HepG2 (cell line): Measurements from ENCODE around the gene HIVEP2. TPM values are rescaled to one million over a fixed set of nuclear protein-coding genes. Genes with fewer than 3 reads are reported as not detected.

Experiments used
- CEBPG ChIP-seq: IDR thresholded peaks from 2 replicates; pipeline ENCODE4 v1.6.1; 2016
- HOXA3 ChIP-seq: sonication (generic); formaldehyde crosslinking; IDR thresholded peaks from 2 replicates; pipeline ENCODE4 v1.5.0; 2020; ENCODE audit warnings: missing genetic modification reagents
- NFKBIZ ChIP-seq: IDR thresholded peaks from 2 replicates; pipeline ENCODE4 v1.6.1; 2018; ENCODE audit warnings: missing genetic modification reagents, missing compliant biosample characterization
- NFYC ChIP-seq: IDR thresholded peaks from 2 replicates; pipeline ENCODE4 v1.6.1; 2016; ENCODE audit warnings: missing genetic modification reagents, missing compliant biosample characterization
- RFX1 ChIP-seq: fragments of 450-650 bp; IDR thresholded peaks from 2 replicates; pipeline ENCODE4 v1.6.1; 2017
- ZFP37 ChIP-seq: sonication (generic); formaldehyde crosslinking; IDR thresholded peaks from 2 replicates; pipeline ENCODE4 v1.4.0; 2020; ENCODE audit warnings: missing genetic modification reagents, borderline replicate concordance
- ZNF30 ChIP-seq: sonication (generic); formaldehyde crosslinking; IDR thresholded peaks from 2 replicates; pipeline ENCODE4 v1.5.0; 2020; ENCODE audit warnings: mild to moderate bottlenecking, missing genetic modification reagents
- ZNF589 ChIP-seq: sonication (generic); formaldehyde crosslinking; conservative IDR thresholded peaks from 2 replicates; pipeline ENCODE4 v1.8.0; 2022; ENCODE audit warnings: mild to moderate bottlenecking, moderate library complexity, missing genetic modification reagents
- ZNF883 ChIP-seq: sonication (generic); formaldehyde crosslinking; IDR thresholded peaks from 2 replicates; pipeline ENCODE4 v1.5.1; 2020; ENCODE audit warnings: mild to moderate bottlenecking, missing genetic modification reagents; ENCODE audit errors: not compliant biosample characterization
- polyA plus RNA-seq, 8 experiments: library from polyadenylated mRNA; depleted of rRNA in 3 of 8; stranded (reverse) in 7 of 8; unstranded in 1 of 8; fragments of >200 nt; fragmentation: Illumina TruSeq in 4 of 8; extraction: Trizol in 4 of 8; gene quantifications; 2 replicates each; pipeline versions ENCODE4 v1.2.1 to v1.2.3, GENCODE V29; 2011 to 2016; ENCODE audit warnings: low read depth in 4 of 8, missing spikeins in 1 of 8, mixed read lengths in 1 of 8; ENCODE audit not compliant: insufficient read depth in 1 of 8
- total RNA-seq, 5 experiments: library from RNA; depleted of rRNA; stranded (reverse); fragments of >200 nt; fragmentation: Illumina TruSeq; extraction: Trizol; gene quantifications; 2 replicates each; pipeline ENCODE4 v1.2.3, GENCODE V29; 2016; ENCODE audit warnings: low read depth in 1 of 5
- TF ChIP-seq, protein P1 (sequence below): sonication (generic); formaldehyde crosslinking; IDR thresholded peaks from one replicate; pipeline ENCODE4 v1.5.1; 2020; ENCODE audit warnings: mild to moderate bottlenecking, missing genetic modification reagents; ENCODE audit errors: not compliant biosample characterization
- TF ChIP-seq, protein P2 (sequence below), 2 experiments: sonication (generic) in 1 of 2; formaldehyde crosslinking in 1 of 2; IDR thresholded peaks; 2 replicates each; pipeline versions ENCODE4 v1.4.0 to v1.6.1; 2016 to 2020; ENCODE audit warnings: borderline replicate concordance in 1 of 2, low read depth in 1 of 2, mild to moderate bottlenecking in 1 of 2, missing genetic modification reagents in 1 of 2
- TF ChIP-seq, protein P3 (sequence below): IDR thresholded peaks from 2 replicates; pipeline ENCODE4 v1.6.1; 2016; ENCODE audit warnings: mild to moderate bottlenecking
- TF ChIP-seq, protein P4 (sequence below): sonication (generic); formaldehyde crosslinking; IDR thresholded peaks from 2 replicates; pipeline ENCODE4 v1.8.1; 2023; ENCODE audit warnings: mild to moderate bottlenecking, inconsistent platforms, moderate library complexity, missing genetic modification reagents, borderline replicate concordance

Gene HIVEP2
- total and polyA plus RNA-seq, 2 of the 13 experiments (the other 11 are each of a cell fraction or from before 2014, with no cell fraction given), result 3.4 to 12.9 TPM

DNA sequence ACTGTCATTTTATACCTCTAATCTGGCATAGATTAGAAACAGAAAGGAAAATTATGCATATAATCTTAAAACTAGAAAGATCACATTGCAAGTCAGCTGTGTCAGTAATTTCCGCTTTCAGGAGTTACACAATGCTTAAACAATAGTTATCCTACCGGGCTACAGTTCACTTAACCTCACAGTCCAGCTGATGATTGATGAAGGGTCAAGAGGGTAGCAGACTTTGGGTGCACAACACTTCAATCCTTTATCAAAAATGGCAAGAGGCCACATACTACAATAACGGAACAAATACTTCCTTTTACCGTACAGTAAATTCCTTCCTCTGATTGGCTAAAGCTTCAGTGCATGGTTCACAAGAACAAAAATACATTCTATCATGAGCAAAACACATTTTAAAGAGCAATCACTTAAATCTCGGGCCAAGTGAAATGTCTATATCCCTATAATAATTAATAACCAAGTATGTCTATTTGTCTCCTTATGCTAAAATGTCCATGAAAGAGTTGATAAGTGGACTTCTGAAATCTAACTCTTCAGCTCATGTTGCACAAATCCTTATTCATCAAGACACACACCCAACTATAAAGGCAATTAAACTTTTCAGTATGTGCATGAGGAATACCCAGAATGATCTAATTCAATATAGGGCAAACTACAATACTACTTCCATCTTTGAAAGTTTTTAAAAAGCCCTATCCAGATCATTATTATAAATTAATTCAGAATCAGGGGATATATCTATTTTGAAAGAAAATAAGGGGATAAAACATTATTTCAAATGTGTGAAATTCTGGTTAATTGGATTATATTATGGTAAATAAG lies 76.8 kb downstream of the HIVEP2 start (continued):
- TF ChIP-seq, protein P1, sequence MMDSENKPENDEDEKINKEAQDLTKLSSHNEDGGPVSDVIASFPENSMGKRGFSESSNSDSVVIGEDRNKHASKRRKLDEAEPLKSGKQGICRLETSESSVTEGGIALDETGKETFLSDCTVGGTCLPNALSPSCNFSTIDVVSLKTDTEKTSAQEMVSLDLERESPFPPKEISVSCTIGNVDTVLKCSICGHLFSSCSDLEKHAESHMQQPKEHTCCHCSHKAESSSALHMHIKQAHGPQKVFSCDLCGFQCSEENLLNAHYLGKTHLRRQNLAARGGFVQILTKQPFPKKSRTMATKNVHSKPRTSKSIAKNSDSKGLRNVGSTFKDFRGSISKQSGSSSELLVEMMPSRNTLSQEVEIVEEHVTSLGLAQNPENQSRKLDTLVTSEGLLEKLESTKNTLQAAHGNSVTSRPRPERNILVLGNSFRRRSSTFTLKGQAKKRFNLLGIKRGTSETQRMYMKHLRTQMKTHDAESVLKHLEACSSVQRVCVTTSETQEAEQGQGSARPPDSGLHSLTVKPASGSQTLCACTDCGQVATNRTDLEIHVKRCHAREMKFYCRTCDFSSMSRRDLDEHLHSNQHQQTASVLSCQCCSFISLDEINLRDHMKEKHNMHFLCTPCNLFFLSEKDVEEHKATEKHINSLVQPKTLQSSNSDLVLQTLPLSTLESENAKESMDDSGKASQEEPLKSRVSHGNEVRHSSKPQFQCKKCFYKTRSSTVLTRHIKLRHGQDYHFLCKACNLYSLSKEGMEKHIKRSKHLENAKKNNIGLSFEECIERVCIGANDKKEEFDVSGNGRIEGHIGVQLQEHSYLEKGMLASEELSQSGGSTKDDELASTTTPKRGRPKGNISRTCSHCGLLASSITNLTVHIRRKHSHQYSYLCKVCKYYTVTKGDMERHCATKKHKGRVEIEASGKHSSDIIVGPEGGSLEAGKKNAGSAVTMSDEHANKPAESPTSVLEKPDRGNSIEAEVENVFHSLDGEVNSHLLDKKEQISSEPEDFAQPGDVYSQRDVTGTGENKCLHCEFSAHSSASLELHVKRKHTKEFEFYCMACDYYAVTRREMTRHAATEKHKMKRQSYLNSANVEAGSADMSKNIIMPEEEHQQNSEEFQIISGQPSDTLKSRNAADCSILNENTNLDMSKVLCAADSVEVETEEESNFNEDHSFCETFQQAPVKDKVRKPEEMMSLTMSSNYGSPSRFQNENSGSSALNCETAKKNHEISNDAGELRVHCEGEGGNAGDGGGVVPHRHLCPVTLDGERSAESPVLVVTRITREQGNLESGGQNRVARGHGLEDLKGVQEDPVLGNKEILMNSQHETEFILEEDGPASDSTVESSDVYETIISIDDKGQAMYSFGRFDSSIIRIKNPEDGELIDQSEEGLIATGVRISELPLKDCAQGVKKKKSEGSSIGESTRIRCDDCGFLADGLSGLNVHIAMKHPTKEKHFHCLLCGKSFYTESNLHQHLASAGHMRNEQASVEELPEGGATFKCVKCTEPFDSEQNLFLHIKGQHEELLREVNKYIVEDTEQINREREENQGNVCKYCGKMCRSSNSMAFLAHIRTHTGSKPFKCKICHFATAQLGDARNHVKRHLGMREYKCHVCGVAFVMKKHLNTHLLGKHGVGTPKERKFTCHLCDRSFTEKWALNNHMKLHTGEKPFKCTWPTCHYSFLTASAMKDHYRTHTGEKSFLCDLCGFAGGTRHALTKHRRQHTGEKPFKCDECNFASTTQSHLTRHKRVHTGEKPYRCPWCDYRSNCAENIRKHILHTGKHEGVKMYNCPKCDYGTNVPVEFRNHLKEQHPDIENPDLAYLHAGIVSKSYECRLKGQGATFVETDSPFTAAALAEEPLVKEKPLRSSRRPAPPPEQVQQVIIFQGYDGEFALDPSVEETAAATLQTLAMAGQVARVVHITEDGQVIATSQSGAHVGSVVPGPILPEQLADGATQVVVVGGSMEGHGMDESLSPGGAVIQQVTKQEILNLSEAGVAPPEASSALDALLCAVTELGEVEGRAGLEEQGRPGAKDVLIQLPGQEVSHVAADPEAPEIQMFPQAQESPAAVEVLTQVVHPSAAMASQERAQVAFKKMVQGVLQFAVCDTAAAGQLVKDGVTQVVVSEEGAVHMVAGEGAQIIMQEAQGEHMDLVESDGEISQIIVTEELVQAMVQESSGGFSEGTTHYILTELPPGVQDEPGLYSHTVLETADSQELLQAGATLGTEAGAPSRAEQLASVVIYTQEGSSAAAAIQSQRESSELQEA, result no peak
- TF ChIP-seq ZNF883 (no peak), NFYC (peak; percentile 75), ZNF589 (no peak), RFX1 (no peak), ZNF30 (CRISPR knock-in tag) (no peak), ZFP37 (no peak), NFKBIZ (peak; percentile 76; the same call in 1 of the 2 replicates), HOXA3 (CRISPR knock-in tag) (peak; percentile 32; the same call in 1 of the 2 replicates), CEBPG (CRISPR knock-in tag) (peak; percentile 96)
- TF ChIP-seq, protein P2, sequence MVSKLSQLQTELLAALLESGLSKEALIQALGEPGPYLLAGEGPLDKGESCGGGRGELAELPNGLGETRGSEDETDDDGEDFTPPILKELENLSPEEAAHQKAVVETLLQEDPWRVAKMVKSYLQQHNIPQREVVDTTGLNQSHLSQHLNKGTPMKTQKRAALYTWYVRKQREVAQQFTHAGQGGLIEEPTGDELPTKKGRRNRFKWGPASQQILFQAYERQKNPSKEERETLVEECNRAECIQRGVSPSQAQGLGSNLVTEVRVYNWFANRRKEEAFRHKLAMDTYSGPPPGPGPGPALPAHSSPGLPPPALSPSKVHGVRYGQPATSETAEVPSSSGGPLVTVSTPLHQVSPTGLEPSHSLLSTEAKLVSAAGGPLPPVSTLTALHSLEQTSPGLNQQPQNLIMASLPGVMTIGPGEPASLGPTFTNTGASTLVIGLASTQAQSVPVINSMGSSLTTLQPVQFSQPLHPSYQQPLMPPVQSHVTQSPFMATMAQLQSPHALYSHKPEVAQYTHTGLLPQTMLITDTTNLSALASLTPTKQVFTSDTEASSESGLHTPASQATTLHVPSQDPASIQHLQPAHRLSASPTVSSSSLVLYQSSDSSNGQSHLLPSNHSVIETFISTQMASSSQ (IDR thresholded peaks at IDR 0.05; ENCODE audit: low read depth), result peak; percentile 83
- TF ChIP-seq, protein P2 (CRISPR knock-in tag; IDR thresholded peaks at IDR 0.05; ENCODE audit: borderline replicate concordance), result peak; percentile 89; the same call in 1 of the 2 replicates
- TF ChIP-seq, protein P3, sequence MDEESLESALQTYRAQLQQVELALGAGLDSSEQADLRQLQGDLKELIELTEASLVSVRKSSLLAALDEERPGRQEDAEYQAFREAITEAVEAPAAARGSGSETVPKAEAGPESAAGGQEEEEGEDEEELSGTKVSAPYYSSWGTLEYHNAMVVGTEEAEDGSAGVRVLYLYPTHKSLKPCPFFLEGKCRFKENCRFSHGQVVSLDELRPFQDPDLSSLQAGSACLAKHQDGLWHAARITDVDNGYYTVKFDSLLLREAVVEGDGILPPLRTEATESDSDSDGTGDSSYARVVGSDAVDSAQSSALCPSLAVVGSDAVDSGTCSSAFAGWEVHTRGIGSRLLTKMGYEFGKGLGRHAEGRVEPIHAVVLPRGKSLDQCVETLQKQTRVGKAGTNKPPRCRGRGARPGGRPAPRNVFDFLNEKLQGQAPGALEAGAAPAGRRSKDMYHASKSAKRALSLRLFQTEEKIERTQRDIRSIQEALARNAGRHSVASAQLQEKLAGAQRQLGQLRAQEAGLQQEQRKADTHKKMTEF (CRISPR knock-in tag), result peak; percentile 89
- TF ChIP-seq, protein P4, sequence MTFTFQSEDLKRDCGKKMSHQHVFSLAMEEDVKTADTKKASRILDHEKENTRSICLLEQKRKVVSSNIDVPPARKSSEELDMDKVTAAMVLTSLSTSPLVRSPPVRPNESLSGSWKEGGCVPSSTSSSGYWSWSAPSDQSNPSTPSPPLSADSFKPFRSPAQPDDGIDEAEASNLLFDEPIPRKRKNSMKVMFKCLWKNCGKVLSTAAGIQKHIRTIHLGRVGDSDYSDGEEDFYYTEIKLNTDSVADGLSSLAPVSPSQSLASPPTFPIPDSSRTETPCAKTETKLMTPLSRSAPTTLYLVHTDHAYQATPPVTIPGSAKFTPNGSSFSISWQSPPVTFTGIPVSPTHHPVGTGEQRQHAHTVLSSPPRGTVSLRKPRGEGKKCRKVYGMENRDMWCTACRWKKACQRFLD (CRISPR knock-in tag), result no peak
